Spleen (tissue), 11 donors: ENCODE data around the gene SLFNL1. TPM values are rescaled to one million over a fixed set of nuclear protein-coding genes. Genes with fewer than 3 reads are reported as not detected.

Experiments
- DNase-seq: peaks from one replicate; pipeline ENCODE4 v3.0.0-alpha.2; 2020
- H3K27ac ChIP-seq, 8 donors: fragments of 200-600 bp; sonication (generic) in 7 of 8; 1 replicate in 4 of 8; 2 replicates in 4 of 8; pipeline versions ENCODE4 v1.5.0 to v1.8.0; 2016 to 2021; ENCODE audit warnings: inconsistent platforms in 4 of 8, mild to moderate bottlenecking in 4 of 8, moderate library complexity in 1 of 8
- H3K27me3 ChIP-seq, 7 donors: fragments of 200-600 bp; sonication (generic) in 6 of 7; replicated peaks in 1 of 7; 1 replicate in 4 of 7; 2 replicates in 3 of 7; pipeline versions ENCODE4 v1.5.0 to v1.8.0; 2016 to 2021; ENCODE audit warnings: inconsistent platforms in 3 of 7, mild to moderate bottlenecking in 1 of 7
- H3K36me3 ChIP-seq, 6 donors: fragments of 200-600 bp; sonication (generic) in 5 of 6; 1 replicate in 4 of 6; 2 replicates in 2 of 6; pipeline versions ENCODE4 v1.5.0 to v1.8.0; 2016 to 2021; ENCODE audit warnings: inconsistent platforms in 2 of 6
- H3K4me1 ChIP-seq, 6 donors: fragments of 200-600 bp; sonication (generic) in 5 of 6; 1 replicate in 3 of 6; 2 replicates in 3 of 6; pipeline versions ENCODE4 v1.5.0 to v1.8.0; 2016 to 2021; ENCODE audit warnings: inconsistent platforms in 3 of 6
- H3K4me3 ChIP-seq, 8 donors: fragments of 200-600 bp; sonication (generic) in 7 of 8; 1 replicate in 4 of 8; 2 replicates in 4 of 8; pipeline versions ENCODE4 v1.5.0 to v1.8.0; 2016 to 2021; ENCODE audit warnings: inconsistent platforms in 4 of 8, mild to moderate bottlenecking in 4 of 8, moderate library complexity in 2 of 8
- H3K9me3 ChIP-seq, 8 donors: fragments of 200-600 bp; sonication (generic) in 7 of 8; 1 replicate in 4 of 8; 2 replicates in 4 of 8; pipeline versions ENCODE4 v1.5.0 to v1.8.0; 2016 to 2021; ENCODE audit warnings: inconsistent platforms in 4 of 8
- POLR2A ChIP-seq, 3 donors: fragments of 450-650 bp; IDR thresholded peaks; one replicate each; pipeline ENCODE4 v1.5.1; 2017; ENCODE audit warnings: antibody characterized with exemption in 3 of 3, mild to moderate bottlenecking in 1 of 3
- POLR2AphosphoS5 ChIP-seq, 3 donors: sonication (generic); formaldehyde crosslinking; IDR thresholded peaks; one replicate each; pipeline ENCODE4 v1.5.1; 2017; ENCODE audit warnings: antibody characterized with exemption in 3 of 3
- WGBS, 5 donors: extraction: QIAGEN DNeasy Blood & Tissue Kit in 3 of 5; methylation state at CpG; one replicate each; pipeline versions ENCODE4 v1.1.5 to v1.1.7; 2013 to 2018; 5-methylcytosine and 5-hydroxymethylcytosine counted together
- intact Hi-C: fragments of 100-400 bp; cut with DNase I; formaldehyde crosslinking; loops from one replicate; pipeline ENCODE4 v1.15.0; 2023; ENCODE audit warnings: low total_unique reads
- polyA plus RNA-seq, 3 donors: library from polyadenylated mRNA; stranded (reverse); fragments of 200-250 nt; gene quantifications; one replicate each; pipeline ENCODE4 v1.2.1, GENCODE V29; 2013
- total RNA-seq, 7 donors: library from RNA; depleted of rRNA in 3 of 7; stranded (reverse); fragments of >200 nt in 3 of 7; fragmentation: NEBNext Ultra II Directional in 4 of 7; extraction: Animal tissue kit (Norgen Biotek cat#: 25700) in 4 of 7; gene quantifications; one replicate each; pipeline versions ENCODE4 v1.1.0 to v1.2.1, GENCODE V29; 2016 to 2021
- TF ChIP-seq, protein P1 (sequence below), 11 experiments: fragments of 200-600 bp in 7 of 11; fragments of 450-650 bp in 4 of 11; sonication (generic) in 4 of 11; IDR thresholded peaks in 8 of 11; conservative IDR thresholded peaks in 3 of 11; 1 replicate in 7 of 11; 2 replicates in 4 of 11; pipeline versions ENCODE4 v1.4.0 to v1.8.0; 2016 to 2021; ENCODE audit warnings: antibody characterized with exemption in 11 of 11, inconsistent platforms in 4 of 11, mild to moderate bottlenecking in 1 of 11
- donor health status: healthy with polysubstance abuse.
- donor health status: DM: no; HTN: no; CAD: no; lungs with moderate emphysema.
- donor health status: DM: no; HTN: no; CAD: no.
- donor health status: Bipolar disorder and iron deficiency.
- donor health status: healthy.
- donor health status: DM: no; HTN: no; CAD: no.
- donor health status: DM: yes; HTN: yes; CAD: no.

Gene SLFNL1
- total and polyA plus RNA-seq, 10 donors, result 0.21 to 1.7 (median 0.59) TPM

GRCh38 chr1:40984066-40984465 is 37.5 kb downstream of the SLFNL1 start:
- WGBS, 5 donors, result 86 to 96% (median 88%) methylated on average over 2 of the region's 2 CpGs
- Histone ChIP-seq H3K36me3 (peaks cover 3 to 60% (median 40%) of the 10 kb centered on the region in 6 donors), H3K4me1 (peaks cover 2 to 24% (median 17%) of the 10 kb centered on the region in 6 donors), H3K27me3 (no peaks in the 10 kb centered on the region), H3K4me3 (no peak overlapping the region), H3K27ac (no peak overlapping the region), H3K9me3 (no peaks in the 10 kb centered on the region)
- no peak for TF ChIP-seq POLR2A (IDR thresholded peaks at IDR 0.05)
- TF ChIP-seq, protein P1, sequence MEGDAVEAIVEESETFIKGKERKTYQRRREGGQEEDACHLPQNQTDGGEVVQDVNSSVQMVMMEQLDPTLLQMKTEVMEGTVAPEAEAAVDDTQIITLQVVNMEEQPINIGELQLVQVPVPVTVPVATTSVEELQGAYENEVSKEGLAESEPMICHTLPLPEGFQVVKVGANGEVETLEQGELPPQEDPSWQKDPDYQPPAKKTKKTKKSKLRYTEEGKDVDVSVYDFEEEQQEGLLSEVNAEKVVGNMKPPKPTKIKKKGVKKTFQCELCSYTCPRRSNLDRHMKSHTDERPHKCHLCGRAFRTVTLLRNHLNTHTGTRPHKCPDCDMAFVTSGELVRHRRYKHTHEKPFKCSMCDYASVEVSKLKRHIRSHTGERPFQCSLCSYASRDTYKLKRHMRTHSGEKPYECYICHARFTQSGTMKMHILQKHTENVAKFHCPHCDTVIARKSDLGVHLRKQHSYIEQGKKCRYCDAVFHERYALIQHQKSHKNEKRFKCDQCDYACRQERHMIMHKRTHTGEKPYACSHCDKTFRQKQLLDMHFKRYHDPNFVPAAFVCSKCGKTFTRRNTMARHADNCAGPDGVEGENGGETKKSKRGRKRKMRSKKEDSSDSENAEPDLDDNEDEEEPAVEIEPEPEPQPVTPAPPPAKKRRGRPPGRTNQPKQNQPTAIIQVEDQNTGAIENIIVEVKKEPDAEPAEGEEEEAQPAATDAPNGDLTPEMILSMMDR (IDR thresholded peaks at IDR 0.05 in 8 of 11, conservative IDR thresholded peaks at IDR 0.05 in 3 of 11), result no peak
- no peak for TF ChIP-seq POLR2AphosphoS5 (IDR thresholded peaks at IDR 0.05)
- intact Hi-C loops, result no loop called here
- no peak for DNase-seq

GRCh38 chr1:40983286-40983685 is 38.2 kb downstream of the SLFNL1 start:
- H3K27ac ChIP-seq, result no peak overlapping the region
- H3K36me3 ChIP-seq, result peaks cover 3 to 52% (median 33%) of the 10 kb centered on the region in 6 donors
- H3K27me3 ChIP-seq, result no peaks in the 10 kb centered on the region
- TF ChIP-seq POLR2AphosphoS5 (IDR thresholded peaks at IDR 0.05), result no peak
- TF ChIP-seq, protein P1 (IDR thresholded peaks at IDR 0.05 in 8 of 11, conservative IDR thresholded peaks at IDR 0.05 in 3 of 11), result no peak
- no peak for TF ChIP-seq POLR2A (IDR thresholded peaks at IDR 0.05)
- DNase-seq, result no peak
- WGBS, 5 donors, result 92 to 100% (median 95%) methylated on average over 1 of the region's 1 CpG
- H3K9me3 ChIP-seq, result no peaks in the 10 kb centered on the region
- peaks cover 5 to 30% (median 19%) of the 10 kb centered on the region in 6 donors for H3K4me1 ChIP-seq
- intact Hi-C loops, result no loop called here
- no peak overlapping the region for H3K4me3 ChIP-seq

GRCh38 chr1:40982721-40983120 is 38.8 kb downstream of the SLFNL1 start:
- H3K4me3 ChIP-seq, result no peak overlapping the region
- peaks cover 5 to 30% (median 19%) of the 10 kb centered on the region in 6 donors for H3K4me1 ChIP-seq
- TF ChIP-seq POLR2A (IDR thresholded peaks at IDR 0.05) (no peak), POLR2AphosphoS5 (IDR thresholded peaks at IDR 0.05) (no peak)
- TF ChIP-seq, protein P1 (IDR thresholded peaks at IDR 0.05 in 8 of 11, conservative IDR thresholded peaks at IDR 0.05 in 3 of 11), result no peak
- no peaks in the 10 kb centered on the region for H3K9me3 ChIP-seq
- H3K27me3 ChIP-seq, result no peaks in the 10 kb centered on the region
- 75 to 100% (median 86%) methylated on average over 1 of the region's 1 CpG for WGBS, 5 donors
- H3K27ac ChIP-seq, result no peak overlapping the region
- intact Hi-C loops, result no loop called here
- peaks cover 3 to 46% (median 28%) of the 10 kb centered on the region in 6 donors for H3K36me3 ChIP-seq
- DNase-seq, result no peak

DNA sequence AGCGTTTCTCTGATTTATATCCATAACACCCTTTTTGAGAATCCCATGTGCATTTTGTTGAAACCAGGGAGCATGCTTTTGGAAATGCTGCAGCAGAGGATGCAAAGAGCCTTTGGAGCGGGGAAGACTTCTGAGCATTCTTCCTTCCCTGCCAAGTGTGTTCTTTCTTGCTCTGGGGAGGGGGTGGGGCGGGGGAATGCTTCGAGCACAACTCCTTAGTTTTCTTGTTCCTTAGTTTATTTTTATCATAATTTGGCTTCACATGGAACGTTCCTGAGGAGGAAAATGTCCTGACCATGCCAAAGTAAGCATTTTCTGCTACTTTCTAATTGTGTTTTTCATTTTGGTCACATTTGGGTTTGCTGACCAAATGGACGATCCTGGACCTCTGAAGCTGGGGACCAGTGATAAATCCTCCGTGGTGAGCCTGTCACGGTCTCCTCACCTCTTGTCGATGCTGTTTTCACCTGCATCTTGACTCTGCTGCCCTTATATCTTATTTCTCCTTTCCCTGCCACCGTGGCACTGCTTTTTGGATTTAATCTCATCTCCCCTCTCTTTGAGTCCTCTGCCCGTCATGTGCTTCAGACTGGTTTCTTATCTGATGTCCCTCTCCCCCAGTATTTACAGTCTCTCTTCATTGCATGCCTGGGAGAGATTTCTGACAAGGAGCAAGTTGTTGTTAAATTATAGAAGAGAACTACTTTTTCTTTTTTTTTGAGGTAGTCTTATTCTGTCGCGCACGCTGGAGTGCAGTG is 39.7 kb downstream of the SLFNL1 start:
- no peaks in the 10 kb centered on the region for H3K9me3 ChIP-seq
- peaks cover 5 to 30% (median 19%) of the 10 kb centered on the region in 6 donors for H3K4me1 ChIP-seq
- TF ChIP-seq, protein P1 (IDR thresholded peaks at IDR 0.05 in 8 of 11, conservative IDR thresholded peaks at IDR 0.05 in 3 of 11), result no peak
- TF ChIP-seq POLR2A (IDR thresholded peaks at IDR 0.05) (no peak), POLR2AphosphoS5 (IDR thresholded peaks at IDR 0.05) (no peak)
- no peak overlapping the region for H3K4me3 ChIP-seq
- intact Hi-C loops, result no loop called here
- H3K36me3 ChIP-seq, result peaks cover 3 to 38% (median 22%) of the 10 kb centered on the region in 6 donors
- H3K27me3 ChIP-seq, result no peaks in the 10 kb centered on the region
- no peak overlapping the region for H3K27ac ChIP-seq
- no peak for DNase-seq
- 82 to 90% (median 84%) methylated on average over 14 of the region's 14 CpGs for WGBS, 5 donors
